Body of pancreas (tissue), 4 donors: ENCODE results near the gene RCOR1. TPM values are rescaled to one million over a fixed set of nuclear protein-coding genes. Genes with fewer than 3 reads are reported as not detected.
A peak's percentile ranks its signal among the peaks of the same experiment; 100 is the strongest.

Experiments used
- ATAC-seq: fragments of 150-250 bp; one replicate; pipeline ENCODE4 v1.9.1; 2016
- DNase-seq, 4 donors: peaks; one replicate each; pipeline ENCODE4 v3.0.0-alpha.2; 2019
- H3K27ac ChIP-seq, 4 donors: fragments of 200-600 bp; sonication (generic); 1 replicate in 3 of 4; 2 replicates in 1 of 4; pipeline versions ENCODE4 v1.5.1 to v1.6.1; 2016 to 2019; ENCODE audit warnings: mild to moderate bottlenecking in 1 of 4, mixed read lengths in 1 of 4, moderate library complexity in 1 of 4
- H3K27me3 ChIP-seq, 2 donors: fragments of 200-600 bp; sonication (generic); one replicate each; pipeline ENCODE4 v1.6.0; 2016; ENCODE audit warnings: mild to moderate bottlenecking in 1 of 2
- H3K36me3 ChIP-seq, 2 donors: fragments of 200-600 bp; sonication (generic); replicated peaks in 1 of 2; 2 replicates each; pipeline ENCODE4 v1.5.1; 2016; ENCODE audit warnings: low read depth in 2 of 2; ENCODE audit not compliant: insufficient read depth in 1 of 2
- H3K4me1 ChIP-seq: fragments of 200-600 bp; sonication (generic); one replicate; pipeline ENCODE4 v1.6.0; 2016
- H3K4me3 ChIP-seq, 2 donors: fragments of 200-600 bp; sonication (generic); 1 replicate in 1 of 2; 2 replicates in 1 of 2; pipeline ENCODE4 v1.5.1; 2016 to 2019
- H3K9me3 ChIP-seq, 3 donors: fragments of 200-600 bp; sonication (generic); 1 replicate in 2 of 3; 2 replicates in 1 of 3; pipeline ENCODE4 v1.5.1; 2016
- CTCF ChIP-seq, 7 experiments: fragments of 450-650 bp in 4 of 7; fragments of 200-600 bp in 3 of 7; sonication (generic) in 3 of 7; IDR thresholded peaks; one replicate each; pipeline ENCODE4 v1.5.1; 2016 to 2019; ENCODE audit warnings: antibody characterized with exemption in 7 of 7
- POLR2A ChIP-seq, 3 donors: fragments of 450-650 bp; IDR thresholded peaks; one replicate each; pipeline ENCODE4 v1.6.1; 2016; ENCODE audit warnings: antibody characterized with exemption in 3 of 3, mild to moderate bottlenecking in 2 of 3
- WGBS, 2 donors: methylation state at CpG; one replicate each; pipeline ENCODE4 v1.1.5; 2017; 5-methylcytosine and 5-hydroxymethylcytosine counted together
- intact Hi-C: fragments of 100-400 bp; cut with DNase I; formaldehyde crosslinking; loops from one replicate; pipeline ENCODE4 v1.15.1; 2023
- total RNA-seq, 2 donors: library from RNA; depleted of rRNA; stranded (reverse); fragments of >200 nt; gene quantifications; one replicate each; pipeline ENCODE4 v1.1.0, GENCODE V29; 2016

Gene RCOR1
- total RNA-seq, 2 donors from 2014 or later, result 6.3 to 6.7 TPM

GRCh38 chr14:102776761-102777710, 184.6 kb downstream of the RCOR1 start, which contains the start of gene TRAF3:
TSS of gene TRAF3 (plus strand) at chr14:102777449. CDS start at chr14:102870202, 92,753 bp downstream.
- ATAC-seq, result peak; percentile 79
- peak; percentile 63 to 70 (median 65) for DNase-seq
- H3K4me1 ChIP-seq, result peaks cover 16% of the 10 kb centered on the region
- H3K4me3 ChIP-seq, result peak within 1 kb of the TSS; percentile 38 to 61
- intact Hi-C loops, result no loop called here
- WGBS, 2 donors, result 27 to 95% methylated on average over 17 to 88 of the region's 163 CpGs
- TF ChIP-seq POLR2A (IDR thresholded peaks at IDR 0.05) (no peak), CTCF (IDR thresholded peaks at IDR 0.05) (no peak)
- no peaks in the 10 kb centered on the region for H3K36me3 ChIP-seq
- no peaks in the 10 kb centered on the region for H3K9me3 ChIP-seq
- no peaks in the 10 kb centered on the region for H3K27me3 ChIP-seq
- peak within 1 kb of the TSS; percentile 20 to 91 (median 82) for H3K27ac ChIP-seq

GRCh38 chr14:102777711-102778337, 185.4 kb downstream of the RCOR1 start:
- H3K9me3 ChIP-seq, result no peaks in the 10 kb centered on the region
- peak overlapping the region; percentile 38 to 61 for H3K4me3 ChIP-seq
- ATAC-seq, result peak; percentile 65
- TF ChIP-seq CTCF (IDR thresholded peaks at IDR 0.05), result no peak
- no peak for TF ChIP-seq POLR2A (IDR thresholded peaks at IDR 0.05)
- intact Hi-C loops, result no loop called here
- no peaks in the 10 kb centered on the region for H3K27me3 ChIP-seq
- H3K36me3 ChIP-seq, result no peaks in the 10 kb centered on the region
- 1% methylated on average over 39 of the region's 98 CpGs; no CpG with 5 or more reads in 1 of the 2 donors for WGBS, 2 donors
- peak overlapping the region in 3 of 4 donors; percentile 81 to 91 (median 83) for H3K27ac ChIP-seq
- peaks cover 16% of the 10 kb centered on the region for H3K4me1 ChIP-seq
- DNase-seq, result peak in 3 of 4 donors; percentile 13 to 36 (median 33)

GRCh38 chr14:102778338-102779083, 186.1 kb downstream of the RCOR1 start:
- H3K27me3 ChIP-seq, result no peaks in the 10 kb centered on the region
- no peaks in the 10 kb centered on the region for H3K36me3 ChIP-seq
- intact Hi-C loops, result no loop called here
- H3K4me3 ChIP-seq, result peak overlapping the region; percentile 38 to 61
- H3K9me3 ChIP-seq, result no peaks in the 10 kb centered on the region
- peak overlapping the region in 3 of 4 donors; percentile 81 to 91 (median 83) for H3K27ac ChIP-seq
- ATAC-seq (no peak), DNase-seq (no peak)
- 4 to 6% methylated on average over 23 to 29 of the region's 29 CpGs for WGBS, 2 donors
- TF ChIP-seq CTCF (IDR thresholded peaks at IDR 0.05) (no peak), POLR2A (IDR thresholded peaks at IDR 0.05) (no peak)
- H3K4me1 ChIP-seq, result peaks cover 16% of the 10 kb centered on the region

GRCh38 chr14:102779084-102779462, 186.6 kb downstream of the RCOR1 start:
- no peak for ATAC-seq
- no peak for TF ChIP-seq POLR2A (IDR thresholded peaks at IDR 0.05)
- no peak for TF ChIP-seq CTCF (IDR thresholded peaks at IDR 0.05)
- 21 to 32% methylated on average over 4 of the region's 4 CpGs for WGBS, 2 donors

More at GRCh38 chr14:102779084-102779462, 186.6 kb downstream of the RCOR1 start:
- H3K4me3 ChIP-seq, result no peak overlapping the region
- intact Hi-C loops, result no loop called here
- H3K36me3 ChIP-seq, result no peaks in the 10 kb centered on the region
- peaks cover 16% of the 10 kb centered on the region for H3K4me1 ChIP-seq
- no peak overlapping the region for H3K27ac ChIP-seq
- no peaks in the 10 kb centered on the region for H3K9me3 ChIP-seq
- DNase-seq, result no peak
- no peaks in the 10 kb centered on the region for H3K27me3 ChIP-seq
